Thyroid gland (tissue), 4 donors: ENCODE results near the gene TGIF1.

ENCODE experiments used
- POLR2A ChIP-seq, 2 donors: fragments of 450-650 bp; IDR thresholded peaks; one replicate each; pipeline ENCODE4 v1.6.1; 2017; ENCODE audit warnings: antibody characterized with exemption in 2 of 2, mild to moderate bottlenecking in 2 of 2, moderate library complexity in 1 of 2
- TF ChIP-seq, protein P1 (sequence below), 6 experiments: fragments of 200-600 bp in 3 of 6; fragments of 450-650 bp in 3 of 6; sonication (generic) in 3 of 6; IDR thresholded peaks; one replicate each; pipeline ENCODE4 v1.5.1; 2016 to 2019; ENCODE audit warnings: antibody characterized with exemption in 6 of 6, mild to moderate bottlenecking in 2 of 6, inconsistent platforms in 1 of 6, moderate library complexity in 1 of 6

DNA sequence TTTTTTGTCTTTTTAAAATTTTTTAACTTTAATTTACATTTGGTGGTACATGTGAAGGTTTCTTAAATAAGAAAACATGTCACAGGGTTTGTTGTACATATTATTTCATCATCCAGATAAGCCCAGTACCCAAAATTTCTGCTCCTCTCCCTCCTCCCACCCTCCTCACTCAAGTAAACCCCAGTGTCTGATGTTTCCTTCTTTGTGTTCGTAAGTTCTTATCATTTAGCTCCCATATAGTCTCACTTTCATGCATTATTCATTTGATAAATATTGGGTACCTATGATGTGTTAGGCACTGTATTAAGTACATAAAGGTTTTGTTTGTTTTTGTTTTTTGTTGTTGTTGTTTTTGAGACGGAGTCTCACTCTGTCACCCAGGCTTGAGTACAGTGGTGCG is 5.7 kb upstream of the TGIF1 start:
- TF ChIP-seq POLR2A (IDR thresholded peaks at IDR 0.05) = no peak
- TF ChIP-seq, protein P1, sequence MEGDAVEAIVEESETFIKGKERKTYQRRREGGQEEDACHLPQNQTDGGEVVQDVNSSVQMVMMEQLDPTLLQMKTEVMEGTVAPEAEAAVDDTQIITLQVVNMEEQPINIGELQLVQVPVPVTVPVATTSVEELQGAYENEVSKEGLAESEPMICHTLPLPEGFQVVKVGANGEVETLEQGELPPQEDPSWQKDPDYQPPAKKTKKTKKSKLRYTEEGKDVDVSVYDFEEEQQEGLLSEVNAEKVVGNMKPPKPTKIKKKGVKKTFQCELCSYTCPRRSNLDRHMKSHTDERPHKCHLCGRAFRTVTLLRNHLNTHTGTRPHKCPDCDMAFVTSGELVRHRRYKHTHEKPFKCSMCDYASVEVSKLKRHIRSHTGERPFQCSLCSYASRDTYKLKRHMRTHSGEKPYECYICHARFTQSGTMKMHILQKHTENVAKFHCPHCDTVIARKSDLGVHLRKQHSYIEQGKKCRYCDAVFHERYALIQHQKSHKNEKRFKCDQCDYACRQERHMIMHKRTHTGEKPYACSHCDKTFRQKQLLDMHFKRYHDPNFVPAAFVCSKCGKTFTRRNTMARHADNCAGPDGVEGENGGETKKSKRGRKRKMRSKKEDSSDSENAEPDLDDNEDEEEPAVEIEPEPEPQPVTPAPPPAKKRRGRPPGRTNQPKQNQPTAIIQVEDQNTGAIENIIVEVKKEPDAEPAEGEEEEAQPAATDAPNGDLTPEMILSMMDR (IDR thresholded peaks at IDR 0.05) = no peak
